ENCODE measurements around the gene FAM167B. TPM values are rescaled to one million over a fixed set of nuclear protein-coding genes. Genes with fewer than 3 reads are reported as not detected.

Gene FAM167B
- total and polyA plus RNA-seq, 3 experiments from 2014 or later = 0.33 to 0.63 TPM; not detected in 1

GRCh38 chr1:32201011-32201855, 45.8 kb upstream of the FAM167B start:
- H3K4me3 ChIP-seq (ENCODE audit: low read length) = peak overlapping the region; percentile 96
- Mint-ChIP-seq H3K36me3 (peaks cover 0 to 23% (median 2%) of the 10 kb centered on the region in 3 donors), H3K27me3 (peaks cover 0 to 2% of the 10 kb centered on the region in 2 donors), H3K9me3 (no peaks in the 10 kb centered on the region), H3K4me3 (peak overlapping the region; percentile 83 to 98 (median 92)), H3K4me1 (peaks cover 43 to 77% (median 53%) of the 10 kb centered on the region in 3 donors), H3K27ac (peak overlapping the region; percentile 86 to 99 (median 96))
- H3K9me3 ChIP-seq (ENCODE audit: low read length) = no peaks in the 10 kb centered on the region
- DNase-seq = peak; percentile 71 to 86 (median 77)
- H3K36me3 ChIP-seq (ENCODE audit: insufficient read depth, low read length) = no peaks in the 10 kb centered on the region
- H3K27ac ChIP-seq (ENCODE audit: low read depth, low read length) = peak overlapping the region; percentile 81
- ChIA-PET POLR2A (interaction anchor here (1.0 to 2.4 kb wide), 8 partner anchors 10 to 193 kb away, joined by 3 to 12 read pairs (median 4); partner anchors contain the start of genes BSDC1, KPNA6, MARCKSL1 and TXLNA), CTCF (interaction anchor here (0.5 to 4.0 kb wide), 5 partner anchors 9 to 200 kb away, joined by 3 to 11 read pairs (median 5); no protein-coding TSS in a partner anchor)
- H3K4me1 ChIP-seq (ENCODE audit: insufficient read depth, low read length) = peaks cover 47% of the 10 kb centered on the region
- H3K27me3 ChIP-seq (ENCODE audit: insufficient read depth, low read length, poor library complexity, severe bottlenecking) = no peaks in the 10 kb centered on the region

- H3K9me3 ChIP-seq (ENCODE audit: low read length) = no peaks in the 10 kb centered on the region
- Mint-ChIP-seq H3K4me3 (peak overlapping the region; percentile 86 to 96 (median 87)), H3K27me3 (peaks cover 0 to 2% of the 10 kb centered on the region in 2 donors), H3K27ac (peak overlapping the region; percentile 26 to 98 (median 91)), H3K4me1 (peaks cover 26 to 50% (median 37%) of the 10 kb centered on the region in 3 donors), H3K9me3 (no peaks in the 10 kb centered on the region), H3K36me3 (peaks cover 0 to 8% (median 0%) of the 10 kb centered on the region in 3 donors)
- H3K4me1 ChIP-seq (ENCODE audit: insufficient read depth, low read length) = peaks cover 33% of the 10 kb centered on the region
- no peaks in the 10 kb centered on the region for H3K36me3 ChIP-seq (ENCODE audit: insufficient read depth, low read length)
- peak overlapping the region; percentile 86 for H3K4me3 ChIP-seq (ENCODE audit: low read length)
- peak overlapping the region; percentile 76 for H3K27ac ChIP-seq (ENCODE audit: low read depth, low read length)
- no peaks in the 10 kb centered on the region for H3K27me3 ChIP-seq (ENCODE audit: insufficient read depth, low read length, poor library complexity, severe bottlenecking)
- ChIA-PET POLR2A (interaction anchor here (1.6 to 1.7 kb wide), 2 partner anchors 25 to 189 kb away, joined by 4 to 9 read pairs; partner anchors contain the start of gene BSDC1), CTCF (interaction anchor here (1.0 to 1.9 kb wide), 3 partner anchors 12 to 43 kb away, joined by 3 to 6 read pairs (median 3); no protein-coding TSS in a partner anchor)
- DNase-seq = no peak
Observed at GRCh38 chr1:32204943-32205361, 42.1 kb upstream of the FAM167B start.

GRCh38 chr1:32205401-32206370, 41.3 kb upstream of the FAM167B start, which contains the start of gene IQCC:
IQCC (plus strand) TSS chr1:32205671; CDS start chr1:32205682, 11 bp downstream.
- Mint-ChIP-seq H3K9me3 (no peaks in the 10 kb centered on the region), H3K27ac (peak within 1 kb of the TSS; percentile 65 to 98 (median 91)), H3K27me3 (no peaks in the 10 kb centered on the region), H3K4me3 (peak within 1 kb of the TSS; percentile 86 to 96 (median 87)), H3K36me3 (peaks cover 0 to 6% (median 0%) of the 10 kb centered on the region in 3 donors), H3K4me1 (peaks cover 20 to 45% (median 31%) of the 10 kb centered on the region in 3 donors)
- H3K27ac ChIP-seq (ENCODE audit: low read depth, low read length) = peak within 1 kb of the TSS; percentile 76
- H3K36me3 ChIP-seq (ENCODE audit: insufficient read depth, low read length) = no peaks in the 10 kb centered on the region
- H3K4me3 ChIP-seq (ENCODE audit: low read length) = peak within 1 kb of the TSS; percentile 86
- ChIA-PET CTCF (interaction anchor here (0.9 to 2.1 kb wide), 8 partner anchors 10 to 130 kb away, joined by 3 to 6 read pairs (median 3); partner anchors contain the start of gene MARCKSL1), POLR2A (interaction anchor here (0.5 to 1.7 kb wide), 6 partner anchors 9 to 189 kb away, joined by 3 to 9 read pairs (median 4); partner anchors contain the start of gene BSDC1)
- no peaks in the 10 kb centered on the region for H3K27me3 ChIP-seq (ENCODE audit: insufficient read depth, low read length, poor library complexity, severe bottlenecking)
- peak; percentile 81 to 91 (median 84) for DNase-seq
- H3K9me3 ChIP-seq (ENCODE audit: low read length) = no peaks in the 10 kb centered on the region
- H3K4me1 ChIP-seq (ENCODE audit: insufficient read depth, low read length) = peaks cover 29% of the 10 kb centered on the region

- no peaks in the 10 kb centered on the region for H3K36me3 ChIP-seq (ENCODE audit: insufficient read depth, low read length)
- no peak overlapping the region for H3K27ac ChIP-seq (ENCODE audit: low read depth, low read length)
- DNase-seq = no peak
- Mint-ChIP-seq H3K4me3 (no peak overlapping the region), H3K27ac (peak overlapping the region in 2 of 8 donors; percentile 27 to 61), H3K27me3 (no peaks in the 10 kb centered on the region), H3K36me3 (peaks cover 0 to 1% (median 0%) of the 10 kb centered on the region in 3 donors), H3K4me1 (peaks cover 5 to 27% (median 15%) of the 10 kb centered on the region in 3 donors), H3K9me3 (no peaks in the 10 kb centered on the region)
- peaks cover 17% of the 10 kb centered on the region for H3K4me1 ChIP-seq (ENCODE audit: insufficient read depth, low read length)
- ChIA-PET POLR2A (interaction anchor here (0.6 kb wide), 1 partner anchor 136 kb away, joined by 3 read pairs; no protein-coding TSS in a partner anchor), CTCF (no interaction called here)
- no peaks in the 10 kb centered on the region for H3K27me3 ChIP-seq (ENCODE audit: insufficient read depth, low read length, poor library complexity, severe bottlenecking)
- no peaks in the 10 kb centered on the region for H3K9me3 ChIP-seq (ENCODE audit: low read length)
- H3K4me3 ChIP-seq (ENCODE audit: low read length) = no peak overlapping the region
Observed at GRCh38 chr1:32208469-32208868, 38.6 kb upstream of the FAM167B start.

- Mint-ChIP-seq H3K27me3 (no peaks in the 10 kb centered on the region), H3K4me3 (no peak within 1 kb of the TSS), H3K27ac (peak within 1 kb of the TSS in 4 of 8 donors; percentile 11 to 61 (median 24)), H3K9me3 (no peaks in the 10 kb centered on the region), H3K4me1 (peaks cover 5 to 23% (median 13%) of the 10 kb centered on the region in 3 donors), H3K36me3 (no peaks in the 10 kb centered on the region)
- Histone ChIP-seq H3K36me3 (ENCODE audit: insufficient read depth, low read length) (no peaks in the 10 kb centered on the region), H3K4me3 (ENCODE audit: low read length) (no peak within 1 kb of the TSS), H3K9me3 (ENCODE audit: low read length) (no peaks in the 10 kb centered on the region), H3K4me1 (ENCODE audit: insufficient read depth, low read length) (peaks cover 17% of the 10 kb centered on the region), H3K27me3 (ENCODE audit: insufficient read depth, low read length, poor library complexity, severe bottlenecking) (no peaks in the 10 kb centered on the region), H3K27ac (ENCODE audit: low read depth, low read length) (no peak within 1 kb of the TSS)
- CTCF ChIA-PET = interaction anchor here (1.2 kb wide), 1 partner anchor 39 kb away, joined by 3 read pairs; no protein-coding TSS in a partner anchor
- DNase-seq = no peak
- POLR2A ChIA-PET = interaction anchor here (0.6 kb wide), 1 partner anchor 136 kb away, joined by 3 read pairs; no protein-coding TSS in a partner anchor
Observed at GRCh38 chr1:32208891-32209328, 38.1 kb upstream of the FAM167B start, which contains the start of gene DCDC2B. DCDC2B (plus strand) TSS chr1:32209089; CDS start chr1:32209094, 5 bp downstream.

DNA sequence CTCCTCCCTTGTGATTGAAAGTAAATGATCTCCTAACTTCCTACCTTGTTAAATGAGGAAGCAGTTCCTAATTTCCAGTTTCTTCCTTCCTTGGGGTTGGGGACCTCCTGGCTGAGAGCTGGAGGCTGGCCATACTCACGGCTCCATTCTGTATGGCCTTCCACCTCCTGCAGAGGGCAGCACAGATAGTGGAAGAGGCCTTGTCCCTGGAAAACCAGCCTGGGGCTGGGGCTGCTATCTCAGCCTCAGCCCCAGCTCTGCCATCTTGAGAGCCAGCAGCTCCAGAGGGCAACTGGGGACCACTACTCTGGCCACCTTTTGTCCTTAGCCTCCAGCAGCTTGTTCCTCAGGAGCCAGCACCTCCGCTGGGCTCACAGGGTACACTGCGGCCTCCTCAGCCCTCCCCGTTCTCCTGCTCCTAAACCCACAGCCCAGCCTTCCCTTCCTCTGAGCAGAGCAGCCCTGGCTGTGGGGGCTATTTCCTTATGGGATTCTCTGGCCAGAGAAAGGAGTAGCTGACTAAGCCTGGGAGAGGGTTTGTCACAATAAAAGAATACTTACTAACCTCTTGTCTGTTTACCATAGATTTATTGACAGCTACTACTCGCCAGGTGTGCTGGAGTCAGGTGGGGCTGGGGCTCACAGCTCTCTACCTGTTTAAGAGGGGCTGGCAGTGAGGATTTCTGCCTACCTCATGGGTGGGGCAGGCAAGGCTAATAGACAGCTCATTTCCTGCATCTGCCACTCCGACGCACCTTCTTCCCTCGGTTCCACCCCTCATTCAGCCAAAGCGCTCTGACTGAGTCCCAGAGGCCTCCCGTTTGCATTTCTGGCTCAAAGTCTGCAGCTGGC, 31.2 kb upstream of the FAM167B start:
- no peaks in the 10 kb centered on the region for H3K36me3 ChIP-seq (ENCODE audit: insufficient read depth, low read length)
- H3K36me3 Mint-ChIP-seq = peaks cover 0 to 46% (median 5%) of the 10 kb centered on the region in 3 donors
- peak; percentile 32 to 66 (median 38) for DNase-seq
- H3K4me3 Mint-ChIP-seq = peak overlapping the region in 1 of 7 donors; percentile 18
- no peaks in the 10 kb centered on the region for H3K27me3 Mint-ChIP-seq
- H3K4me1 ChIP-seq (ENCODE audit: insufficient read depth, low read length) = peaks cover 14% of the 10 kb centered on the region
- H3K27me3 ChIP-seq (ENCODE audit: insufficient read depth, low read length, poor library complexity, severe bottlenecking) = no peaks in the 10 kb centered on the region
- H3K27ac Mint-ChIP-seq = peak overlapping the region in 7 of 8 donors; percentile 12 to 72 (median 33)
- POLR2A ChIA-PET = interaction anchor here (0.5 to 1.4 kb wide), 5 partner anchors 10 to 131 kb away, joined by 3 to 5 read pairs (median 3); partner anchors contain the start of genes IQCC, LCK and MARCKSL1
- H3K9me3 Mint-ChIP-seq = no peaks in the 10 kb centered on the region
- CTCF ChIA-PET = interaction anchor here (0.6 to 6.6 kb wide), 38 partner anchors 9 to 209 kb away, joined by 3 to 40 read pairs (median 5); partner anchors contain the start of genes BSDC1, CCDC28B, FAM167B and FAM229A
- H3K27ac ChIP-seq (ENCODE audit: low read depth, low read length) = no peak overlapping the region
- H3K4me1 Mint-ChIP-seq = peaks cover 6 to 20% (median 20%) of the 10 kb centered on the region in 3 donors
- H3K9me3 ChIP-seq (ENCODE audit: low read length) = no peaks in the 10 kb centered on the region
- no peak overlapping the region for H3K4me3 ChIP-seq (ENCODE audit: low read length)

Measured in CD8-positive, alpha-beta memory T cell (primary cell).